ENCODE results near the gene MAP3K5. TPM values are rescaled to one million over a fixed set of nuclear protein-coding genes. Genes with fewer than 3 reads are reported as not detected.

MAP3K5 gene
- total RNA-seq, 1 donor from 2014 or later, result 18.3 TPM

- DNase-seq (ENCODE audit: low spot score in 2 of 2) (no peak), FAIRE-seq (no peak)
Observed at GRCh38 chr6:136752554-136752953, 39.7 kb downstream of the MAP3K5 start.

GRCh38 chr6:136751991-136752390 lies 40.3 kb downstream of the MAP3K5 start:
- FAIRE-seq (no peak), DNase-seq (ENCODE audit: low spot score in 2 of 2) (no peak)

GRCh38 chr6:136751522-136751956 lies 40.7 kb downstream of the MAP3K5 start:
- DNase-seq (ENCODE audit: low spot score in 2 of 2), result no peak
- no peak for FAIRE-seq

- FAIRE-seq (no peak), DNase-seq (ENCODE audit: low spot score in 2 of 2) (no peak)
Observed at GRCh38 chr6:136750696-136751521, 41.4 kb downstream of the MAP3K5 start.

- FAIRE-seq (no peak), DNase-seq (ENCODE audit: low spot score in 2 of 2) (no peak)
Observed at GRCh38 chr6:136749359-136749997, 42.8 kb downstream of the MAP3K5 start.

- DNase-seq (ENCODE audit: low spot score in 2 of 2), result no peak
- FAIRE-seq, result no peak
Observed at GRCh38 chr6:136747507-136747906, 44.8 kb downstream of the MAP3K5 start.

GRCh38 chr6:136745300-136745699 lies 47.0 kb downstream of the MAP3K5 start:
- no peak for DNase-seq (ENCODE audit: low spot score in 2 of 2)
- FAIRE-seq, result no peak

GRCh38 chr6:136744889-136745288 lies 47.4 kb downstream of the MAP3K5 start:
- FAIRE-seq (no peak), DNase-seq (ENCODE audit: low spot score in 2 of 2) (no peak)

- FAIRE-seq, result no peak
- no peak for DNase-seq (ENCODE audit: low spot score in 2 of 2)
Observed at GRCh38 chr6:136742125-136742524, 50.2 kb downstream of the MAP3K5 start.

- DNase-seq (ENCODE audit: low spot score in 2 of 2), result no peak
- no peak for FAIRE-seq
Observed at GRCh38 chr6:136740050-136740974, 52.0 kb downstream of the MAP3K5 start.

GRCh38 chr6:136739501-136739900 lies 52.8 kb downstream of the MAP3K5 start:
- no peak for FAIRE-seq
- DNase-seq (ENCODE audit: low spot score in 2 of 2), result no peak

- DNase-seq (ENCODE audit: low spot score in 2 of 2) (no peak), FAIRE-seq (no peak)
Observed at GRCh38 chr6:136739071-136739470, 53.2 kb downstream of the MAP3K5 start.

GRCh38 chr6:136738692-136739057 lies 53.6 kb downstream of the MAP3K5 start:
- DNase-seq (ENCODE audit: low spot score in 2 of 2), result no peak
- FAIRE-seq, result no peak

- DNase-seq (ENCODE audit: low spot score in 2 of 2), result no peak
- no peak for FAIRE-seq
Observed at GRCh38 chr6:136737871-136738691, 54.2 kb downstream of the MAP3K5 start.

GRCh38 chr6:136737374-136737844 lies 54.9 kb downstream of the MAP3K5 start:
- FAIRE-seq, result no peak

GRCh38 chr6:136736281-136736960 lies 55.9 kb downstream of the MAP3K5 start:
- FAIRE-seq, result no peak
- no peak for DNase-seq (ENCODE audit: low spot score in 2 of 2)

More at GRCh38 chr6:136737374-136737844, 54.9 kb downstream of the MAP3K5 start:
- DNase-seq (ENCODE audit: low spot score in 2 of 2), result no peak

GRCh38 chr6:136734977-136735376 lies 57.3 kb downstream of the MAP3K5 start:
- no peak for DNase-seq (ENCODE audit: low spot score in 2 of 2)
- FAIRE-seq, result no peak

GRCh38 chr6:136732889-136733288 lies 59.4 kb downstream of the MAP3K5 start:
- no peak for FAIRE-seq
- DNase-seq (ENCODE audit: low spot score in 2 of 2), result no peak

- no peak for DNase-seq (ENCODE audit: low spot score in 2 of 2)
- FAIRE-seq, result no peak
Observed at GRCh38 chr6:136729832-136730231, 62.4 kb downstream of the MAP3K5 start.
